ENCODE data around the gene UGGT2.

UGGT2 gene

GRCh38 chr13:95924389-95924994 is 128.7 kb downstream of the UGGT2 start:
- no peaks in the 10 kb centered on the region for H3K27me3 ChIP-seq (ENCODE audit: low read depth, low read length)
- no peak overlapping the region for H2AFZ ChIP-seq (ENCODE audit: low read depth, low read length)
- no peak overlapping the region for H3K9ac ChIP-seq (ENCODE audit: low read length)
- H3K4me2 ChIP-seq (ENCODE audit: low read length) = no peak overlapping the region
- no peaks in the 10 kb centered on the region for H3K79me2 ChIP-seq (ENCODE audit: low read length)
- H3K27ac ChIP-seq (ENCODE audit: low read length) = no peak overlapping the region
- H3K4me1 ChIP-seq (ENCODE audit: low read length) = peaks cover 8% of the 10 kb centered on the region
- peaks cover 7% of the 10 kb centered on the region for H3K36me3 ChIP-seq (replicated peaks; ENCODE audit: low read depth, low read length)
- no peaks in the 10 kb centered on the region for H3K9me3 ChIP-seq (ENCODE audit: insufficient read depth, low read length)
- no peaks in the 10 kb centered on the region for H4K20me1 ChIP-seq (ENCODE audit: insufficient read depth, low read length)
- no peak overlapping the region for H3K4me3 ChIP-seq (ENCODE audit: low read length)
- no peak for TF ChIP-seq EZH2phosphoT487 (IDR thresholded peaks at IDR 0.05; ENCODE audit: low read depth)
- TF ChIP-seq CTCF (IDR thresholded peaks at IDR 0.05; ENCODE audit: low read depth, low read length) = no peak

GRCh38 chr13:95921485-95921884 is 131.7 kb downstream of the UGGT2 start:
- Histone ChIP-seq H3K36me3 (replicated peaks; ENCODE audit: low read depth, low read length) (peaks cover 4% of the 10 kb centered on the region), H3K27ac (ENCODE audit: low read length) (no peak overlapping the region), H3K4me2 (ENCODE audit: low read length) (0 out of 2 replicates have a peak overlapping the region, but pooled peaks have one; percentile 9), H3K9me3 (ENCODE audit: insufficient read depth, low read length) (no peaks in the 10 kb centered on the region), H4K20me1 (ENCODE audit: insufficient read depth, low read length) (no peaks in the 10 kb centered on the region), H3K27me3 (ENCODE audit: low read depth, low read length) (no peaks in the 10 kb centered on the region), H3K9ac (ENCODE audit: low read length) (no peak overlapping the region), H3K79me2 (ENCODE audit: low read length) (no peaks in the 10 kb centered on the region), H3K4me1 (ENCODE audit: low read length) (peaks cover 8% of the 10 kb centered on the region), H3K4me3 (ENCODE audit: low read length) (no peak overlapping the region), H2AFZ (ENCODE audit: low read depth, low read length) (no peak overlapping the region)
- TF ChIP-seq EZH2phosphoT487 (IDR thresholded peaks at IDR 0.05; ENCODE audit: low read depth) (no peak), CTCF (IDR thresholded peaks at IDR 0.05; ENCODE audit: low read depth, low read length) (no peak)

- Histone ChIP-seq H3K27me3 (ENCODE audit: low read depth, low read length) (no peaks in the 10 kb centered on the region), H3K27ac (ENCODE audit: low read length) (no peak overlapping the region), H4K20me1 (ENCODE audit: insufficient read depth, low read length) (no peaks in the 10 kb centered on the region), H3K4me3 (ENCODE audit: low read length) (no peak overlapping the region), H3K9ac (ENCODE audit: low read length) (no peak overlapping the region), H3K4me1 (ENCODE audit: low read length) (peaks cover 8% of the 10 kb centered on the region), H3K9me3 (ENCODE audit: insufficient read depth, low read length) (no peaks in the 10 kb centered on the region), H3K79me2 (ENCODE audit: low read length) (no peaks in the 10 kb centered on the region), H2AFZ (ENCODE audit: low read depth, low read length) (no peak overlapping the region), H3K4me2 (ENCODE audit: low read length) (no peak overlapping the region), H3K36me3 (replicated peaks; ENCODE audit: low read depth, low read length) (peaks cover 8% of the 10 kb centered on the region)
- no peak for TF ChIP-seq CTCF (IDR thresholded peaks at IDR 0.05; ENCODE audit: low read depth, low read length)
- TF ChIP-seq EZH2phosphoT487 (IDR thresholded peaks at IDR 0.05; ENCODE audit: low read depth) = no peak
Measured at GRCh38 chr13:95920485-95920884, 132.7 kb downstream of the UGGT2 start.

- H2AFZ ChIP-seq (ENCODE audit: low read depth, low read length) = no peak overlapping the region
- no peaks in the 10 kb centered on the region for H4K20me1 ChIP-seq (ENCODE audit: insufficient read depth, low read length)
- no peak overlapping the region for H3K9ac ChIP-seq (ENCODE audit: low read length)
- no peaks in the 10 kb centered on the region for H3K27me3 ChIP-seq (ENCODE audit: low read depth, low read length)
- no peak overlapping the region for H3K27ac ChIP-seq (ENCODE audit: low read length)
- H3K4me3 ChIP-seq (ENCODE audit: low read length) = no peak overlapping the region
- no peak overlapping the region for H3K4me2 ChIP-seq (ENCODE audit: low read length)
- TF ChIP-seq CTCF (IDR thresholded peaks at IDR 0.05; ENCODE audit: low read depth, low read length) (no peak), EZH2phosphoT487 (IDR thresholded peaks at IDR 0.05; ENCODE audit: low read depth) (no peak)
- H3K79me2 ChIP-seq (ENCODE audit: low read length) = no peaks in the 10 kb centered on the region
- peaks cover 8% of the 10 kb centered on the region for H3K4me1 ChIP-seq (ENCODE audit: low read length)
- no peaks in the 10 kb centered on the region for H3K9me3 ChIP-seq (ENCODE audit: insufficient read depth, low read length)
- peaks cover 3% of the 10 kb centered on the region for H3K36me3 ChIP-seq (replicated peaks; ENCODE audit: low read depth, low read length)
Measured at GRCh38 chr13:95918860-95919259, 134.3 kb downstream of the UGGT2 start.
